GM19328 (cell line): Measurements from ENCODE around the gene USP11.

Experiments used
- ATAC-seq: cut with Tn5 transposase; IDR thresholded peaks from one replicate; pipeline ENCODE4 v1.9.1; 2021; ENCODE audit warnings: mild to moderate bottlenecking, moderate library complexity; ENCODE audit not compliant: unreplicated experiment

Gene USP11

GRCh38 chrX:47232803-47233332 is at the start of gene USP11:
USP11 (plus strand) TSS chrX:47233009; CDS start chrX:47233044, 35 bp downstream.
- ATAC-seq: no peak

GRCh38 chrX:47184486-47184885 is 48.3 kb upstream of the USP11 start:
- ATAC-seq: no peak

DNA sequence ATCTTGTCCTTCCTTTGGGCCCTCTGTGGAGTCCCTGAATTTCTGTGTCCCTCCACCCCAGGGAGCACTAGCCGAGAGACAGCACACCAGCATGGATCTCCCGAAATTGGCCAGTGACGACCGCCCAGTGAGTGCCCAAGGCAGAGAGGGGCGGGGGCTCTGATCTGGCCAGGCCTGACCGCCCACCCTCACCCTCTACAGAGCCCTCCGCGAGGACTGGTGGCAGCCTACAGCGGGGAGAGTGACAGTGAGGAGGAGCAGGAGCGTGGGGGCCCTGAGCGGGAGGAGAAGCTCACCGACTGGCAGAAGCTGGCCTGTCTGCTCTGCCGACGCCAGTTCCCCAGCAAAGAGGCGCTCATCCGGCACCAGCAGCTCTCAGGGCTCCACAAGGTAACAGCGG is 47.6 kb upstream of the USP11 start:
- ATAC-seq: no peak

GRCh38 chrX:47186096-47186740 is 46.6 kb upstream of the USP11 start:
- ATAC-seq: no peak

DNA sequence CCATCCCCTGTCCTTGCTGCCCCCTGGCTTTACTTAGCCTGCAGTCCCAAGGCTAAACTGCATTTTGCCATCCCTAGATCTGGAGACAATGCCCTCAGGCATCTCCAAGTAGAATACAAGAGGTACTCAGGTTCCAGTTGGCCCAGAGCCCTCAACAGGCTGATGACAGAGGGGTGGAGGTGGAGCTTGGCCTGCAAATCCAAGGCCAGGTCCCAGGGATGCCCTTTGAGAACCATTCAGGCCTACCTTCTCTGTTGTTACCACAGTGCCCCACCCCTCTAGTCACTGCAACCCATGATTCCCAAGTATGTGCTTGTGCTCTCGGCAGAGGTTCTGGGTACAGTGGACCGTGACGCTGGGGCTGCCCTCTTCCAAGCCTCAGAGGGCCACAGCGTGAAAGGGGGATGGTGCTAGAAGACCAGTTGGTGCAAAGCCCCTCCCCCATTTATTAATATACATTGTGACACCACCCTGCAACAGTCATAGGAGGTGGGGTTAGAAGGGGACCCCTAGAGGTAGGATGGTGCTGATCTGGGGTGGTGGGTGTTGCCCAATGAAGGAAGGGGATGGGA is 45.6 kb upstream of the USP11 start:
- no peak for ATAC-seq

GRCh38 chrX:47189906-47190305 is 42.9 kb upstream of the USP11 start:
- ATAC-seq: no peak

DNA sequence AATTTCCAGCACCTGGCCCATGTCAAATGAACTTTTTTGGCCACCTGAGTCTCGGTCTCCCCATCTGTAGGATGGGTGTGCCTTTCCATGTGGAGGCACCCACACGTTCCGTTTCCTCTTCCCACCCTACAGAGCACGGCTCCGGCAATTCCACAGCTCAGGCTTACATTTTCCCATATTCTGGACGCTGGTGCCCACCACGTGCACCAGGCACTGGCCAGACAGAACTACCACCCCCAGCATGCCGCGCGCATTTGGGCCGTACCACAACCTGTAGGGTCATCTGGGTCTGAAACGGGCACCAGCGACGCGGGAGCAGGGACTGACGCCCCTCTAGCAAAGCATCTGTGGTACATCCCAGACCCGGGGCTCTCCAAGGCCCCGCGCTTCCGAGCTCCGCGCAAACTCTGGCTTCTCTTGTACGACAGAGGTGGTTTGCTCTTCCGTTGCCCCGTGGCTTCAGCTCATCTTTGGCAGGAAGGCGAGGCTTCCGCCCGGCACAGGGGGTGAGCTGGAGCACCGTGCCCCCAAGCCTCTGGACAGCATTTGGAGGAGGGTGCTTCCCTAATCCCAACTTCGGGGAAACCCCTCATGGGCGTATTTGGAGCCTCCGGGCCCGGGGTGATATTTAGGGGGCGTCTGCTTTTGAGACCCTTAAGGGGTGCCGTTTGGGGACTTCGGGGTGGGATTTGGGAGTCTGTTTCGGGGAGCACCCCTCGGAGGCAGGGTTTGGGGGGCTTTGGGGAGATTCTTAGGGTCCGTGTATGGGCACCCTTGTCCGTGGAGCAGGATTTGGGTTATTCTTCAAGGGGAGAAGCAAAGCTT is 42.2 kb upstream of the USP11 start:
- ATAC-seq: peak; percentile 43

DNA sequence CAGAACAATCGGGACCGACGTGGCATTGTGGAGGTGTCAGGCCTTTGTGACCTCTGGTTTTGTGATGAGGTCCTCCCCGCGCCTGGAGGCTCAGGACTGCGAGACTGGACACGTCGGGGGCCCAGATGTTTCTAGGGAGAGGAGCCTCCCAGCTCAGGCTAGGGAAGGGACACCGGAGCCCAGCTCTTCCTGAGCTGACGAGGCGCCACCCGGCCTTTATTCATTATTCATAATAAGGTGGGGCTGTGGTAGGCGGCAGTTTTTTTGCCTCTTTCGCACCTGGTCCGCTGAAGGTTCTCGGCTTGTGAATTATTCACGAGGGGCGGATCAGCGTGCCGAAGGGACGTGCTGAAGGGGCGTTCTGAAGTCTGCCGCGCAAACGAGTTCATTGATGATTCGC is 41.5 kb upstream of the USP11 start:
- ATAC-seq: no peak

DNA sequence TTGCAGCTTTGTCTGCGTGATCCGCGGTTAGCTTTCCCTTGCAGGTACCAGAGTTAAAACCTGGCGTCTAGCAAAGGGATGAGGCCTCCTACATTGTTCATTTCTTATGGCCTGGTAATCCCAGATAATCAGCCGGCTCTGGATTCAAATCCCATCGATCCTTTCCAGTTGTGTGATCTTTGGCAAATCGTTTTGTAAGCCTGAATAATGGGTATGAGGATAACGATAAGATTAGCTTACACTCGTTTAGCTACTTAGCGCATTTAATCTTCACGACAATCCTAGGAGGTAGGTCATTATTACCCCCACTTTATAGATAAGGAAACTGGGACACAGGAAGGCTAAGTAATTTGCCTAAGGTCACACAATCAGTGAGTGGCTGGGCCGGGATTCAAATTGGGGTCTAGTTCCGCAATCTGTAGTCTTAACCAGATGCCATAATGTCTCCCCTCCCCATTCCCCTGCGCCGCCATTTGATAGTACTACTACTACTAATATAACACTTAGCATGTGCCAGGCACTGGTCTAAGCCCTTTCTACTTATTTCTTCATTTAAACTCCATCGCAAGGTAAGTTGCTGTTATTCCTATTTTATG is 40.9 kb upstream of the USP11 start:
- no peak for ATAC-seq

GRCh38 chrX:47193475-47194193 is 39.2 kb upstream of the USP11 start, which contains the start of gene UBA1:
UBA1 (plus strand) TSS chrX:47193829; CDS start chrX:47198803, 4,974 bp downstream.
- peak; percentile 82 for ATAC-seq

DNA sequence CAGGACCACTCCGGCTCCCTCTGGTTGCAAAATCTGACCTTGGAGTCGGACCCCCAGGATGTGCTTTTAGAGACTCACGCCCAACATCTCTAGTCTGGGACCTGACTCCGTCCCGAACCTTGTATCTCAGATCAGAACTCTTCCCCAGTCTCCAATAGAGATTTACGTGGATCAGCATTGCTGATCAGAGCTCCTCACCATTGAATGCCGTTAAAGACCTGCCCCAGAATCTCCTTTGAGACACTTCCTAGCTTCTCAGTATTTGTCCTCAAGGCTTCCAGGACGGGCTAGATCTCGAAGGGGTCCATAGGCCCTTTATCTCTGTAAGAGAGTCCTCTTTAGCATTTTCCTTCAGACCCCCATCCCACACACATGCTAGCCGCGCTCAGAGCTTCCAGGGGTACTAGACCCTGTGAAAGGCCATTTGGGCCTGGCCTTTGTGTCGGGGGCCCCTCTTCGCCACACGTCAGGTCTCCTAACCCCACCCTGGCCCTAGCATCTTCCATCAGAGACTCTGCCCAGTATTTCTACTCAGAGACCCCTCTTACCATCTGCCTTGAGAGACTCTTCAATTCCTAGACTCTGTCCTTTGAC is 38.5 kb upstream of the USP11 start:
- ATAC-seq: no peak

- ATAC-seq: no peak
These were observed 36.7 kb upstream of the USP11 start for GRCh38 chrX:47196098-47196497.

DNA sequence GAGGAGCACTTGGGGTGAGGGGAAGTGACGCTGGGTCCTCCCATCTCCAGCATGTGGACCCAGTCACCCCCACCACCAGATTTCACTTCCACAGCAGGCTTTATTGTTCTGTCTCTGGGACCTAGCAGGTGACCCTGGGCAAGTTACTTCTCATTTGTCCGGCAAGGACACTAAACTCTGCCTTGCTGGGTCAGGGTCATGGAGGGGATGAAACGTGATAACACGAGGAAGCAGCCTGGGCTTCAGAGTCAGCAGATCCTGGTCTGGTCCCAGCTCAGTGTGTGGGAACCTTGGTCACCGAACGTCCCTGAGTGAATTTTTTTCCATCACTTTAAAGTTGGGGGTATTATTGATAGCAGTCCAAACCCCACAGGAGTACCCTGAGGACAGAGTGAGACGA is 35.3 kb upstream of the USP11 start:
- no peak for ATAC-seq

GRCh38 chrX:47198026-47198686 is 34.7 kb upstream of the USP11 start:
- ATAC-seq: no peak

DNA sequence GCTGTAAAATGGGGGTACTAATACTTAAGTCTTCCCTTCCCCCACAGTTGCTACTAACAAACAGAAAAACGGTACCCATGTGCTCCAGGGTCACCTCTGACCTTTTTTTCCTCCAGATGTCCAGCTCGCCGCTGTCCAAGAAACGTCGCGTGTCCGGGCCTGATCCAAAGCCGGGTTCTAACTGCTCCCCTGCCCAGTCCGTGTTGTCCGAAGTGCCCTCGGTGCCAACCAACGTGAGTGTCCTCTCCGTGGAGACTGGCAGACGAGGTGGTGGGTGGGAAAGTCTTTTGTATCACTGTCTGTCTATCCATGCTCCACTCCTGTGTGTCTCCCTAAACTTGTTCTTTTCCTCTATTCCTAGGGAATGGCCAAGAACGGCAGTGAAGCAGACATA is 34.1 kb upstream of the USP11 start:
- no peak for ATAC-seq

DNA sequence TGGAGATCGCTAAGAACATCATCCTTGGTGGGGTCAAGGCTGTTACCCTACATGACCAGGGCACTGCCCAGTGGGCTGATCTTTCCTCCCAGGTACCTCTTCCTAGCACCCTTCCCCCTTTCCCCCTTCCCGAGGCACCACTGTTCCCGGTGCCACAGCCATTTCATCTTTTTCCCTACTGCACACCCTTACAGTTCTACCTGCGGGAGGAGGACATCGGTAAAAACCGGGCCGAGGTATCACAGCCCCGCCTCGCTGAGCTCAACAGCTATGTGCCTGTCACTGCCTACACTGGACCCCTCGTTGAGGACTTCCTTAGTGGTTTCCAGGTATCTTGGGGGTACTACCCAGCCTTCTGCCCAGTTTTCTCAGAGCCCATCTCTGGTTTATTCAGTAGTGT is 33.5 kb upstream of the USP11 start:
- ATAC-seq: no peak

DNA sequence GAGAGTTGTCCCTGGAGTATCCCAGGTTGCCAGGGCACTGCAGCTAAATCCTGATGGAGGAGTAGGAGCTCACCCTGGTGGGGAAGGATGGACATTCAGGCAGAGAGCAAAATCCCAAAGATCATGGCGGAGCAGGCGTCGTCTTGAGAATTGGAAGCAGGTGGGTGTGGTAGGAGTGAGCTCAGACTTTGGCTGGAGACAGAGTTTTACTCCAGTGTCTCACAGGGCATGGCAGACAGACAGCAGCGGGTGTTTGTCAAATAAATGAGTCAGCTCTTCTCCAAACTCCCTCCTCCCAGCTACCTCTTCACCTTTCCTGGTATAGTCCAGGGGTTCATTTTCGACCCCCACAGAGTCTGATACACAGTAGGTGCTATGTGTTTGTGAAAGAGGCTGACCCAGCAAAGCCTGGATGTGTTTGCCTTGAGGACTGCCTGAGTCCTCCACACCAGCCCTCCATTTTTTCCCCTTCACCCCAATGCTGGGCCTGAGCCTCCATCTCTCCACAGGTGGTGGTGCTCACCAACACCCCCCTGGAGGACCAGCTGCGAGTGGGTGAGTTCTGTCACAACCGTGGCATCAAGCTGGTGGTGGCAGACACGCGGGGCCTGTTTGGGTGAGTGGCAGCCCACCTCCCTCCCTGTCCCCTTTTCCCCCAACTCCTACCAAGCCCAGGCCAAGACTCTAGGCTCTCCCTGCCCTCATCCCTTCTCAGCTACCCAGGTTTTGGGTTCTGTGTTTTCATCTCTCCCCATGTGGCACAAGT is 32.2 kb upstream of the USP11 start:
- no peak for ATAC-seq

- ATAC-seq: no peak
These were observed 31.4 kb upstream of the USP11 start for GRCh38 chrX:47201345-47201944.

DNA sequence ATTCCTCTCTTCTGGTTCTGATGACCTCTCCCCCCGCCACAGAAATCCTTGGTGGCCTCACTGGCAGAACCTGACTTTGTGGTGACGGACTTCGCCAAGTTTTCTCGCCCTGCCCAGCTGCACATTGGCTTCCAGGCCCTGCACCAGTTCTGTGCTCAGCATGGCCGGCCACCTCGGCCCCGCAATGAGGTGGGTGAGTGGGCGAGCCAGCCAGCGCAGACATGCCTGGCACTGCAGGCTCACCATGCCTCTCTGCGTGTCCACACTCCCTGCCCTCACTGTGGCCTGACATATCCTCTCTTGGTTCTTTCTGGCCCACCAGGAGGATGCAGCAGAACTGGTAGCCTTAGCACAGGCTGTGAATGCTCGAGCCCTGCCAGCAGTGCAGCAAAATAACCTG is 30.5 kb upstream of the USP11 start:
- no peak for ATAC-seq
